HG03108 (cell line): ENCODE measurements around the gene SETD6.

Experiments
- ATAC-seq: cut with Tn5 transposase; IDR thresholded peaks from one replicate; pipeline ENCODE4 v1.9.1; 2021; ENCODE audit warnings: moderate library complexity; ENCODE audit not compliant: unreplicated experiment

The SETD6 gene

DNA sequence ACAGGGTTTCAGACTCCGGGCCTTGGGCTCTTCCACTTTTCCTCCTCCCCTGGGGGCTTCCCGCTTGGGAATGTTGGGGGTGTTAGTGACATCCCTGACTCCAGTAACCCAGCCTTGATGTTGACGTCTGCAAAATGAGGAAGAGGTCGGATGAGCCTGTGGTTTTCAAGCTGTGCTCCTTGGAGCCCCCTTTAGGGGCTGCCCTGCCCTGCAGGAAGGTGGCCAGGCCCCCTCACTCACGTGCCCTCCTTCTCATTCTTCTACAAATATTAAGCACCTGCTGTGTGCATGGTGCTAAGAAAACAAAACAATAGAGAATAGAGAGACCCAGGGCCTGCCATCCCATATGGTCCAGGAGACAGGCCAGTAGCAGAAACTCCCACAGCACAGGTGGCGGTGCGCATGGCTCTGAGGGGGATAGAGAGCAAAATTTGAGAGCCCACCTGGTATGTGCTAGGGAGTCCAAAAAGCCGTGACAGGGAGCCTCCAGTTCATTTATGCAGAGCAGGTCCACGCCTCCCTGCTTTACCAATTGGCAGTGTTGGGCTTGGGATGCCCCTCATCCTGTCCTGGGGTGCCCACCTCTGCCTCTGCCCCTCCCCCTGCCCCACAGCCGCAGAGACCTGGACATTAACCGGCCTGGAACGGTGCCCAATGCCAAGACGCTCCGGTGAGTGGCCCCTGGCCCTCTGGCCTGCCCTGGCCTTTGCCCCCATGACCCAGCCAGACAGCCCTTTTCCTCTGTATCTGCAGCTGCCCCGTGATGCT, 7.9 kb upstream of the SETD6 start:
- ATAC-seq: no peak

DNA sequence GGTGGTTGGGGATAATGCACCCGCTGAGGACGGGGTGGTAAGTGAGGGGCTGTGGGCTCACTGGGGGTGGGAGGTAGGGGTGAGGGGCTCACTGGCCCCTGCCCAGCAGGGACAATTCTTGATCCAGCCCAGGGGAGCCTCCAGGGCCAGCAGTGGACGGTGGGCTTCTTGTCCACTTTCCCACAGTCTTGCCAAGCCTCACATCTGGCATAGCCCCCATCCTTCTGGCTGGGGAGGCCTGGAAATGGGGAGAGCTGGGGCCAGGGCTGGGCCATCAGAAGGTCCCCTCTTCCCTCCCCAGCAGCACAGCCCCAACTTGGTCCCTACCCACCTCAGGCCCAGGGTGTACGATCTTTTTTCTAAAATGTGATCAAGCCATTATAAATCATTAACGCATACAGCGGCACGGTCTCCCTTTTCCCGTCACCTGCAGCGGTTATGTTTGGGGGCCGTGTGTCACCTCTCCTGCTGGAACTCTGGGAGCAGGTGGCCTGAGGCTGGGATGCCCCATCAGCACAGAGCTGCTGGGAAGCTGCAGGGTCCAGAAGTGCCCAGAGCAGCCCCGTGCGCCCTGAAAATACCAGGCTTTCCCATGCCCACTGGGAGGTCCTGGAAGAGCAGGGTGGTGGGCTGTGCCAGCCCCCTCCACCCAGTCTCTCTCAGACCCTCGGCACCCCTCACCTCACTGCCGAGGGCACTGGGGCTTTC, 7.2 kb upstream of the SETD6 start:
- ATAC-seq: no peak

DNA sequence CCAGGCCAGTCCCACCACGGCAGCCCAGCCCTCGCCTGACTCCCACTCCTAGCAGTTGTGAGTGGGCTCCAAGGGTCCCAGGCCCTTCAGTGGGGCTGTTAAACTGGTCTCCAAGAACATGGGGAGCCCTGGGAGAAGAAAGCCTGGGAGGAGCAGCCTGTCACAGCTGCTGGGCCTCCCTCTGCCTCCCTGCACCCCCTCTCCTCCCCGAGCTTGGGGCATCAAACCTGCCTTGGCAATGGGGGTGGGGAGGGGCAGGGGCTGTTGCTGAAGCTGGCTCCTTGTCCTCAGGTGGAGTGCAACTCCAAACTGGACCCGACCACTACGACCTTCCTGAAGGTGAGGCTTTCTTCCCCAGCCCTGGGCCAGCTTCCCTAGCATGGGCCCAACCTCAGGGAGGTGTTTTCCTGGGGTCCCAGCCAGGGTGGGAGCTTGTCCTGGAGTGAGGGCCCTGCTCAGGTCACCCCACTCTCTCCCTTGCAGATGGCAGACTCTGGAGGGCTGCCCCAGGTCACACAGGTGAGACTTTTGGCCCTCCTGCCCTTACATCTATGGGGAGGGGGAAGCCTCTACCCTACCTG, 6.6 kb upstream of the SETD6 start:
- no peak for ATAC-seq

DNA sequence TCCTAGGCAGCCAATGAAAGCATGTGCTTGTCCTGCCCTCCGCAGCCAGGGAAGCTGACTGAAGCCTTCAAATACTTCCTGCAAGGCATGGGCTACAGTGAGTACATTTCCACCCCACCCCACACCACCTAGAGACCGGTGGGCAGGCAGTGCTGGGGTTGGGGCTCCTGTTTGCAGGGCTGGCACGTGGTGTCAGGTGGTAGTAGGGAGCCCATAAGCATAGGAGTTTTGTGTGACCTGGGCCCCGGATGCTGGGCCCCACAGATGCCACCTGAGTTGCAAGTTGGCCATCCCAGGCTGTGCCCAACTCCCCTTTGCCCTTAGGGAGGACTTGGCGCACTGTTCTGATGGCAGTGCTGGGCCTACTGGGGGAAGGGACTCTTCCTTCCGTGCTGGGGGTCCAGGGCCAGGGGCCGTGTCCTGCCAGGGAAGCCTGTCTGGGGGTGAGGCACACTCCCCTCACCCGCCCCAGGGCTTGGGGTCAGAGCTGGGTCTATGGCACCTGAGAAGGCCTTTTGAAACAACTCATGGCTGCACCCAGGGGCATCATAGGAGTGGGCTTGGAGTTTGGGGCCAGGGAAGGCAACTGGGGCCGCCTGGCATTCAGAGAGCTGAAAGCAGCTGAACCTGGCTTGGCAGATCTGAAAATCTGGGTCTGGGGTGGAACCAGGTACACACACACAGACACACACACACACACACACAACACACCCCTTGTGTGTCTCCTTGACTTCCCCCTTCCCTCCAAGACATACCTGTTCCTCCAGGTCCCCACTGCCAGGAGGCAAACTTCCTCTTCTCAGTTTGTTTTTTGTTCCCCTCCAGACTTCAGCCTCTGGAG, 5.8 kb upstream of the SETD6 start:
- ATAC-seq: no peak

DNA sequence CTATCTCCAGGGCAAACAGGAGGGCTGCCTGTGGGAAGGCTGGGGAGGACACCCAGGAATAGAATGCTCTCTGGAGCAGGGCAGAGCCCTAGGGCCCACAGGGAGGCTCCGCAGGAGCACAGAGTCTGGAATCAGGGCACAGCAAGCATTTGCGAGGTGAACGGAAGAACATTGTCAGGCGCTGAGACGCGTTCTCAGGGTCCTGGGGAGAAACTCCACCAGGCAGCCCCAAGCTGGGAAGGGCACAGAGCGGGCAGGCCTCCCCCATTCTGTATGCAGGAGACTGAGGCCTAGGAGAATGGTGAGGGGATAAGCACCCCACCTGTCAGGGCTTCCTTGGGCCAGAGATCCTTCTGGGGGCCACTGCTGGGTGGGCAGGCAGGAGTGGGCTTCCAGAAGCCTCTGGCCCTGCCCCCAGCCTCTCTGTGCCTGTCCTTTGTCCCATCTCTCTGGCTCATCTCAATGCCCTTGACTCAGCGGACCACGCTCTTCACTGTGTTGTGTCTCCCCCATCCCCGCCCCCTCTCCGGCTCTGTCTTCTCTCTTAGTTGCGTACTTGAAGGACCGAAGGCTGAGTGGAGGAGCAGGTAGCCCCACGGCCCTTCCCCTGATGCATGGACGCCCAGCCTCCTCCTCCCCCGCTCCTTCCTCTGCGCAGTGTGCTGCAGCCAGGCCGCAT, 5.1 kb upstream of the SETD6 start:
- no peak for ATAC-seq

DNA sequence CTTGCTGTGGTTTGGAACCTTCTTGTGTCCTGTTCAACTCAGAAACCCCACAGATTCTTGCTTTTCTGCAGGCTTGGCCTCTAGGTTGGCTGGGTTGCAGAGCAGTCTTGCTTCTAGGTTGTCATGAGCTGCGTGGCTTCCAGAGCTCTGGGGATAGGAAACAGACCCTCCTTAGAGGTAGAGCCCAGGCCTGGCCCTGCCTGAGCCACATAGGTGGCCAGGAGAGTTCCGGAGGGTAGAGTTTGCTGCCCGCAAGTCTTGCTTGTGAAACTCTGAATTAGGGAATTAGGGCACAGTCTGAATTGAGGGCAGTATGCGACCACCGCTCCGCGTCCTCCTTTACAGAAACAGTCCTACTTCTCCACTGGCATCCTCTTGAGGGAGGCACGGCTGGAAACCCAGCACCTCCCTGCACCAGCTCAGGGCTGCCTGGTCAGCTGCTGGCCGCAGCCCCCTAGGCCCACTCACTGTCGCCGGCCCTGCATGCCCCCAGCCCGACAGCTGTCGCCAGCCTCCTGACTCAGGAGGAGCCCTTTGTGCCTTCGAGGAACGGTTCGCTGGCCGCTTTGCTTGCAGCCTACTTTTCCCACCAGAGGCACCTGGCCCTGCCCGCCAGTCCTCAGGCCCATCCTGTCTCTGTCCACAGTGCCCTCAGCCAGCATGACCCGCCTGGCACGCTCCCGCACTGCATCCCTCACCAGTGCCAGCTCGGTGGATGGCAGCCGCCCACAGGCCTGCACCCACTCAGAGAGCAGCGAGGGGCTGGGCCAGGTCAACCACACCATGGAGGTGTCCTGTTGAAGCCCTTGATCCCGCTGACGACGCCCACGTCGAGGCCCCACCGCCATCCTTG, 4.3 kb upstream of the SETD6 start:
- ATAC-seq: no peak

DNA sequence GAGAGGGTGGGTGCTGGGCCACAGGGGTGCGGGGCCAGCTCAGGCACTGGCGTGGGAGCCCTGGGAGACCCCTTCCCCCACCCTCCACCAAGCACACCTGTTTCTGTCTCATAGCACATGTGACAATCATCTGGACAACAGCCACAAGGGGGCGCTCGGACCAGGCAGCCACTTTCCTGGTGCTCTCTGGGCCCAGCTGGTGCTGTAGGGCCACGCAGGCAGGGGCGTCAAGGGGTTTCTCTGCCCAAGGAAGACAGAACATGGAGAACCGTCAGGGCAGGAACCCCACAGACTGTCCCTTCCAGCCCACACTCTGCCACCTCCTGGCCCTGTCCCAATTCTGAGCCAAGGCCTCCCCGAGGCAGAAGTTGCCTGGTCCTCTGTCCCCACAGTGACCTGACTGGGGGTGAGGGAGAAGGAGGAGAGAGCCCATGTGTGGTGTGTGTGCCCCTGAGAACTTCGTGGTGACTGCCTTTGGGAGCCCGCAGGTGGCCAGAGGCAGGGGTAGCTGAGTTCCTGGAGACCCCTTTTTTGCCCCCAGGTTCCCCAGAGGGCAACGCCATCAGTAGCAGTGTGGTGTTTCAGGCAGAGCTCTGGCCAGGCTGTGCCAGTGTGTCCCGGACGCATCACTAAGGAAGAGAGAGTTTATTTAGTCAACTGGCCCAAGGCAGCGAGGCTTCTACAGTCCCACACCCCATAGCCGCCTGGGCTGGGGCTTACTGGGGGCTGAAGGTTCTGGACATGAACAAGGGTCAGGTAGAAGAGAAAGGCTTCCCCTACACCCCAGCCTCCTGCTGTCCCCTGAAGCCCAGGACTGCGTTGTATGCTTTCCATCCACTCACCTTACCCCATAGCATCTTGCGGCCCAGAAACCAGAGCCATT, 3.1 kb upstream of the SETD6 start:
- no peak for ATAC-seq

DNA sequence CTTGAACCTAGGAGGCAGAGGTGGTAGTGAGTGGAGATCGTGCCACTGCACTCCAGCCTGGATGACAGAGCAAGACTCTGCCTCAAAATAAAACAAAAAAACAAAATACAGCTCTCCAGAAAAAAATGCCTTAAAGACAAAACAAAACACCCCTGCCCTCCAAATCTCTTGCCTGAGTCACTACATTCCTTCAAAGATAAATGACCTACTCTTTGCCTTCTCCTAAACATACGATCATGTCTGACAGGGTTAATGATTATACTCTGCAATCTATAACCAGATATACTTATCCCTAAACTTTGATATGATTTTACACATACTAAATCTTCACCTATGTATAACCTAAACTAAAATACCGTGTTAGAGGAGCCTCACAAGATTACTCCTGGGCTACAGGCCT, 1.4 kb upstream of the SETD6 start:
- ATAC-seq: no peak

DNA sequence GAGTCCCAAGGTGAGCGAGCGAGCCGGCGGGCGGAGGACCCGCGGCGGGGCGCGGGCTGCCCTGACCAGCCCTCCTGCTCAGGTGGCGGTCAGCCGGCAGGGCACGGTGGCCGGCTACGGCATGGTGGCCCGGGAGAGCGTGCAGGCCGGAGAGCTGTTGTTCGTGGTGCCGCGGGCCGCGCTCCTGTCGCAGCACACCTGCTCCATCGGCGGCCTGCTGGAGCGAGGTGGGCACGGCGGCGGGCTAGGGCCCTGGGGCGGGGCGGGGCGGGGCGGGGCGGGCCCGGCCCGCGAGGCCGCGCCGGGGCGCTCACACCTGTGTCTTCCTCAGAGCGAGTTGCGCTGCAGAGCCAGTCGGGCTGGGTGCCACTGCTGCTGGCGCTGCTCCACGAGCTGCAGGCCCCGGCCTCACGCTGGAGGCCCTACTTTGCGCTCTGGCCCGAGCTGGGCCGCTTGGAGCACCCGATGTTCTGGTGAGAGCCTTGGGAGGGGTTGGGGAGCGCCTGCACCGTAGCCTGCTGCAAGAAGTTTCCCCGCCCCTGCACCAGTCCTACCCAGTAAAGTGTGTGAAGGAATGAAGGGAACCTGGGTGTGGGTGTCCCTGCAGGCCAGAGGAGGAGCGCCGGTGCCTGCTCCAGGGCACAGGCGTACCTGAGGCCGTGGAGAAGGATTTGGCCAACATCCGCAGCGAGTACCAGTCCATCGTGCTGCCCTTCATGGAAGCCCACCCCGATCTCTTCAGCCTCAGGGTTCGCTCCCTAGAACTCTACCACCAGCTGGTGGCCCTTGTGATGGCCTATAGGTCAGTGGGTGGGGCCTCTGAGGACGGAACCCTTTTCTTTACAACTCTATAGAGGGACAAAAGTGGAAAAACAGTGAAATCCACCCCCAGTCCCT, 802 bp downstream of the SETD6 start:
- ATAC-seq: peak; percentile 12

DNA sequence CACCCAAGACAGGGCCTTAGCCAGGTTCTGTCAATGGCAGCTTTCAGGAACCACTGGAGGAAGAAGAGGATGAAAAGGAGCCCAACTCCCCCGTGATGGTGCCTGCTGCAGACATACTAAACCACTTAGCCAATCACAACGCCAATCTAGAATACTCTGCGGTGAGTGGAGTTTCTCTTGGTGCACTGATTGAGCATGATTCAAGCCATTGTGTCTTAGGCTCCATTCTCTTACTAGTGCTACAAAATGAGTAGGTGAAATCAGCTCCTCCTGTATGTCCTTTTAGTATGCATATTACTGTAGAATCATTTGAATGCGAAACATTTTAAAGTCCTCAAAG, 1.4 kb downstream of the SETD6 start:
- ATAC-seq: no peak

DNA sequence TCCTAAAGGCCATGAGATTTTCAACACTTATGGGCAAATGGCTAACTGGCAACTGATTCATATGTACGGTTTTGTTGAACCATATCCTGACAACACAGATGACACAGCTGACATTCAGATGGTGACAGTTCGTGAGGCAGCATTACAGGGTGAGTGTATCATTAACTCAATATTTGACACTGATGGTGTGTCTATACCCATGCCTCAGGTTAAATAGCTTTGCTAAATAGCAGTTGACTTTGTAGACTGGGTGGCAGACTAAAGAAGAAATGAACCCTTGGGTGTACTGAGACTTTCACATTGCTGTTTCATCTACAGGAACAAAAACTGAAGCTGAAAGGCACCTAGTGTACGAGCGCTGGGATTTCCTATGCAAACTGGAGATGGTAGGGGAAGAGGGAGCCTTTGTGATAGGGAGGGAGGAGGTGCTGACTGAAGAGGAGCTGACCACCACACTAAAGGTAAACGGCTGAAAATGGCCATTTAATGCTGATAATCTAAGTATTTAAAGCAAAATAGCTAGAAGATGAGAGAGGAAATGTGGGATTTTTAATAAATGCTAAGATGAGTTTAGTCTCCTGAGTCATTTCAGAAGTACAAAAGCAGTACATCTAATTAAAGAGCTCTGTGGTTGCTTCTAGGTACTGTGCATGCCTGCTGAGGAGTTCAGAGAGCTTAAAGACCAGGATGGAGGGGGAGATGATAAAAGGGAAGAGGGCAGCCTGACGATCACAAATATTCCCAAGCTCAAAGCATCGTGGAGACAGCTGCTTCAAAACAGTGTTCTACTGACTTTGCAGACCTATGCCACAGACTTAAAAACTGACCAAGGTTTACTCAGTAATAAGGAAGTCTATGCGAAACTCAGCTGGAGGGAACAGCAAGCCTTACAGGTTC, 3.0 kb downstream of the SETD6 start:
- ATAC-seq: peak; percentile 31

DNA sequence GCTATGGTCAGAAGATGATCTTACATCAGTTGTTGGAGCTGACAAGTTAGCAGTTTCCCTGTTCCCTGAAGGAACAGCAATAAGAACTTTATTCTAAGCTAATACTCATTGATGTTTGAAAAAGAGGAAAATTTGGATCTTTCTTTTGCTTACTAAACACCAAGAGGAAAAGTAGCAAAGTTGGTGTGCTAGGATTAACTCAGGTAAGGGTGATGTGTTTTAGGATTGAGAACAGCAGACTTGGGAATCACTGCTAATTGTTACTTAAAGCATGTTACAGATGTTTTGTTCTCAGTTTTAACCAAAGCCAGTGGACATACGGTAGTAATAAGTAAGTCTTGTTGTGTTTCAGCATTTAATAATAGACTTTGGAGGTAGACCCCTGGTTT, 3.7 kb downstream of the SETD6 start:
- no peak for ATAC-seq

DNA sequence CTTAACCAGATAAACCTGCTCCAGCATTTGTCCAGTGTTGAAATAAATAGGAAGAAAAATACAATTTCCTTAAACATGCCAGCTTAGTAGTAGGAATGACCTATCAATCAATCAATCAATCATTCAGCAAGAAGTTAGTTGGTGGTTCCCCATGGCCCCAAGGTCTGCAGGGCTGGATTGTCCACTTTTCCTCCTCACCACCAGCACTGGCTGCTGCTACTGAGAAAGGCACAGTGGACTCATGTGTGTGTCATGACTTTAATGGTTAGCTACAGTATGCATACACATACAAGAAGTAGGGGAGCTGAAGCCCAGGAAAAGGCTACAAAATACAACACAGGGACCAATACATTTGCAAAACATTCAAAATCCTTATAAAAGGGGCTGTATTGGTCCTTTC, 4.4 kb downstream of the SETD6 start:
- no peak for ATAC-seq

DNA sequence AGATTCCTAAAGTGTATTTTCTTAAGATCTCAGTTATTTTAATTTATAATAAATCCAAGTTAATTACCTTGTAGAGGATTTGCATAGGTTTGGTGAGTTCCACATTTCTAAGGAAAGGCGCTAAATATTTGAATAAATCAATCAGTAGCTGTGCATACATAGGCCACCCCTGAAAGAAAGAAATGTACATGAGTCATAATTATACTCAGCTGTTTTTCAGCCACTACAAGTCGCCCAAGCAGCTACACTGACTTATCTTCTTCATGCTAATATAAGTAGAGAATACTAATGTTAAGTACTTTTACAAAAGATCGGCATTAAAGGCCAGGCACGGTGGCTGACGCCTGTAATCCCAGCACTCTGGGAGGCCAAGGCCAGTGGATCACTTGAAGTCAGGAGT, 14.9 kb downstream of the SETD6 start:
- no peak for ATAC-seq

DNA sequence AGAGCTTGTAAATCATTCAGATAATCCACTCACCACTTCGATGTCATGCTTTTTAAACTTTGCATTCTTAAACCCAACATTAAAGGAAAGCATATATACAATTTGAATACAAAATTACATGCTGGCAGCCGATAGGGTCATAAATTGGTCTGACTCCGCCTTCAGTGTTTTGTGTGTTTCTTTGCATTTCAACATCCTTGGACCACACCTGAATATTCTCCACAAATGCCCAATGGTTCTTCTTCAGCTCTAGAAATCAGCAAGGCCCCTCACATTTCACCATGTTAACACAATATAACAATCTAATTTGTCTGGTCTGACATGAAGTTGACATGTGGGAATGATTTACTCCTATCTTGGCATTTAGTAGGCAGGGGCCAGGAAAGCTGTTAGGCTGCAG, 17.1 kb downstream of the SETD6 start:
- ATAC-seq: no peak

DNA sequence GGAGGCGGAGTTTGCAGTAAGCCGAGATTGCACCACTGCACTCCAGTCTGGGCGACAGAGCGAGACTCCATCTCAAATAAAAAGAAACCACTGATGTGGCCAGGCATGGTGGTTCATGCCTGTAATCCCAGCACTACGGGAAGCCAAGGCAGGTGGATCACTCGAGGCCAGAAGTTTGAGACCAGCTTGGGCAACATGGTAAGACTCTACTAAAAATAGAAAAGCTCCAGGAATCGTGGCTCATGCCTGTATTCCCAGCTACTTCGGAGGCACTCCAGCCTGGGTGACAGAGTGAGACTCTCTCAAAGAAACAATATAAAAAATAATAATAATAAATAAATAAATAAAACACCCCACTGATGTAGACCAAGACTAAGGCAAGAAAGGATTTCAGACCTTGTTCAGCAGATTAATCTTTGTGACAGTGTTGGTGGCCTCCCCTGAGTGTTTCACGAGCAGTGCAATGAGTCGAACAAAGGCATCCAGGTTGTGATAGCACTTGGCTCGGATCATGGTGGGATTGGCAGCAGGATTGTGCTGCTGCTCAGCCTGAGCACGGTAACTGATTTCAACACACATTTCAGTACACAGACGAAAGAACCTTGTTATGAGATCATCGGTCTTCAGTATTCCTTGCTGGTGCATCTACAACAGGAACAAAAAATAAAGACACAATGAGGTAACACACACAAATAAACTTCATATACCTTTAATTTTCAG, 18.6 kb downstream of the SETD6 start:
- no peak for ATAC-seq
